Right cardiac atrium (tissue), 5 donors: Measurements from ENCODE around the gene CHRDL1. TPM values are rescaled to one million over a fixed set of nuclear protein-coding genes. Genes with fewer than 3 reads are reported as not detected.

Experiments
- ATAC-seq, 2 donors: fragments of 200-7000 bp; cut with Tn5 transposase; one replicate each; pipeline versions ENCODE4 v1.8.0 to v1.9.1; 2020; ENCODE audit warnings: moderate library complexity in 2 of 2, mild to moderate bottlenecking in 1 of 2
- DNase-seq, 3 donors: peaks; one replicate each; pipeline ENCODE4 v3.0.0-alpha.2; 2020
- H3K27ac ChIP-seq: one replicate; pipeline ENCODE4 v1.5.1; 2013; ENCODE audit warnings: mild to moderate bottlenecking, low read length, control low read depth, moderate library complexity
- H3K27me3 ChIP-seq: one replicate; pipeline ENCODE4 v1.6.1; 2013; ENCODE audit not compliant: control insufficient read depth, insufficient read depth
- H3K4me1 ChIP-seq: one replicate; pipeline ENCODE4 v1.6.1; 2013; ENCODE audit warnings: low read length; ENCODE audit not compliant: control insufficient read depth, insufficient read depth
- H3K4me3 ChIP-seq: one replicate; pipeline ENCODE4 v1.5.1; 2013; ENCODE audit warnings: low read length, control low read depth
- H3K9me3 ChIP-seq: one replicate; pipeline ENCODE4 v1.6.1; 2013; ENCODE audit warnings: low read length; ENCODE audit not compliant: control insufficient read depth
- WGBS: extraction: QIAGEN DNeasy Blood & Tissue Kit; methylation state at CpG from one replicate; pipeline ENCODE4 v1.1.7; 2013; 5-methylcytosine and 5-hydroxymethylcytosine counted together
- intact Hi-C, 4 donors: fragments of 100-400 bp; cut with DNase I; formaldehyde crosslinking; loops; one replicate each; pipeline versions ENCODE4 v1.11.0 to v1.14.0; 2022 to 2023
- polyA plus RNA-seq: library from polyadenylated mRNA; stranded (reverse); fragments of 200-250 nt; gene quantifications from one replicate; pipeline ENCODE4 v1.2.3, GENCODE V29; 2013
- total RNA-seq, 4 donors: library from RNA; stranded (reverse); fragmentation: NEBNext Ultra II Directional; extraction: Animal tissue kit (Norgen Biotek cat#: 25700); gene quantifications; one replicate each; pipeline ENCODE4 v1.2.1, GENCODE V29; 2021
- donor health status: healthy with polysubstance abuse.
- donor health status: DM: no; HTN: yes; CAD: no.
- donor health status: DM: no; HTN: no; CAD: no.
- donor health status: DM: no; HTN: yes; CAD: no; lungs with severe emphysema.
- donor health status: DM: yes; HTN: yes; CAD: no.

The CHRDL1 gene
- total and polyA plus RNA-seq, 5 donors: 7.2 to 20.8 (median 11.9) TPM

DNA sequence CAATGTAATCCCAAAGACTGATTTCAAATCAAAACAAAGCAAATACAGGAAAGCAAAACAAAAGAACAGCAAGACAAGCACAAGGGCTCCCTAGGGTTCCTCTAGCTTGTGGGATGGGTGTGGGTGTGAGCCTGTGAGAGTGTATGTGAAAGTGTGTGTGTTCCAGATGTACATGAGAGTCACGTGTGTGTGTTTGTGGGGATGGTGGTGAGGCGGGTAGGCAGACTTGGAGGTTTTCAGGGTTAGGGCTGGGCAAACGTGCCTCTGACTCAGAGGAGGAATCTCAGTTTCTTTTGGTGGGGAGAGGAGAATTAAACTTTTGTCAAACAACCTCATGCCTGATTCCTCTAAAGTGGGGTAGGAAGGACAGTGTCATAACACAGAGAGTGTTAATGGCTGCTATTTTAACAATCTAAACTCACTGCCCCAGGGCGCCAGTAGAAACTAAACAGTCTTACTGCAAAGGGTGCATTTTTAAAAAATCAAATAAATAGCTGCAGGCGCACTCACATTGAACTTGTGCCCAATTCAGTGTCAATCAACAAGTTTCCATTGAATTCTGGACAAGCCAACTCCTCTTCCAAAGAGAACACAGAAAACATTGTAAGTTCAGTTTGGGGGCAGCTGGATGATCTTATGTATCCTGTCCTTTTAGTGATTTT is 51.8 kb downstream of the CHRDL1 start:
- DNase-seq (no peak), ATAC-seq (no peak)
- 42% methylated on average over 5 of the region's 5 CpGs for WGBS
- Histone ChIP-seq H3K4me3 (no peak overlapping the region), H3K27me3 (no peaks in the 10 kb centered on the region), H3K27ac (no peak overlapping the region), H3K9me3 (no peaks in the 10 kb centered on the region), H3K4me1 (peaks cover 2% of the 10 kb centered on the region)
- intact Hi-C loops: no loop called here

DNA sequence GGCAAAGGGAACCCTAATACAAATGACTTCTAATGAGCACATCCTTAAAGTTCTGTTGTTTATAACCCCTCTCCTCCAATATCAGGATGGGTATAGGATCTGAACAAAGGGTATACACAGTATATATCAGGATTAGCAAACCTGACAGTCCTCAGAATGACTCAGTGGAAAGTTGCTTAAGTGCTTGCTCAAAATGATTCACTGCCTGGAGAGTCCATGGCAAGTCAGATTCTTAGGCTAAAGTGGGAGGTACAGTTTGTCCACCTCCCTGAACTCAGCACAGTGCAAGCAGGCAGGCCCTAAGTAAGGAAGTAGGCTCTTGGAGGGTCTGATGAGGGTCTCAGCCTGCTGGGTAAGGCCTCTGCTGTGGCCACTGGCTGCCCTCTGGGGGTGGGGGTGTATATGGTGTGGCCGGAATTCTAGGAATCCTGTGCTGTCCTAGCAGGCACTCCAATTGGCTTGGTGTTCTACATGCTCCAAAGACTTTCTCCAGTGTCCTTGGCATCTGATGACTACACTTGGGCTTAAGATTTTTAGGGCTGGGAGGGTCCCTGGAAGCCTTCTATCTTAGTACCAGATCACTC is 54.3 kb downstream of the CHRDL1 start:
- 79% methylated on average over 1 of the region's 1 CpG for WGBS
- H3K4me1 ChIP-seq: peaks cover 2% of the 10 kb centered on the region
- H3K4me3 ChIP-seq: no peak overlapping the region
- H3K27me3 ChIP-seq: no peaks in the 10 kb centered on the region
- H3K9me3 ChIP-seq: no peaks in the 10 kb centered on the region
- peak in 1 of 2 donors; percentile 55 for ATAC-seq
- no peak overlapping the region for H3K27ac ChIP-seq
- DNase-seq: no peak
- intact Hi-C loops: no loop called here

DNA sequence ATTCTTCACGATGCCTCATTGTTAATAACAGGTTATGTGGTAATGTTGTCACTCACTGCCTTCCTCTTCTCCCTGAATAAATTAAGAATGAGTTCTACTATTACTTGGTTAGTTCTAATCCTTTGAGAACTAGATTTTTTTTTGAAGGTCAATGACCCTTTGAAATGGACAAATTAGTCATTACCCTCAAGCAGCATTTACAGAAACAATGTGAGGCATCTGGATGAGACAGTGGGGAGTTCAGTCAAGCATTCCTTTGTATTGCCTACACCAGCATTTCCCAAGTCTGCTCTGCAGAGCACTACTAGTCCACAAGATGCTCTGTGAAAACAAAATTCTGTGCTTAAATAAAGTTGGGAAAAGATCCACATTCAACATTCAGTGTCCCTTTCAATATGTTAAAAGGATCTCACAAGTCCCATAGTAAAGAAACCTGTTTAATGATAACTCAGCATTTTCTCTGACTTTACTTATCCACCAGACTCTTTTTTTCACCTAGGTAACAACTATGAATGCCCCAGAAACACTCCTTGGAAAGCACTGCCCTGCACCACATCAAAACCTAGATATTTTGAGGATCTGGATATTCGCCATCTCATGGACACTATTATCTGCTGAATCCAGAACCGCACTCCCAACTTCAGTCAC is 60.6 kb downstream of the CHRDL1 start:
- H3K4me3 ChIP-seq: no peak overlapping the region
- 80% methylated on average over 3 of the region's 3 CpGs for WGBS
- intact Hi-C loops: no loop called here
- H3K9me3 ChIP-seq: no peaks in the 10 kb centered on the region
- no peaks in the 10 kb centered on the region for H3K4me1 ChIP-seq
- no peak overlapping the region for H3K27ac ChIP-seq
- ATAC-seq (no peak), DNase-seq (no peak)
- H3K27me3 ChIP-seq: no peaks in the 10 kb centered on the region

DNA sequence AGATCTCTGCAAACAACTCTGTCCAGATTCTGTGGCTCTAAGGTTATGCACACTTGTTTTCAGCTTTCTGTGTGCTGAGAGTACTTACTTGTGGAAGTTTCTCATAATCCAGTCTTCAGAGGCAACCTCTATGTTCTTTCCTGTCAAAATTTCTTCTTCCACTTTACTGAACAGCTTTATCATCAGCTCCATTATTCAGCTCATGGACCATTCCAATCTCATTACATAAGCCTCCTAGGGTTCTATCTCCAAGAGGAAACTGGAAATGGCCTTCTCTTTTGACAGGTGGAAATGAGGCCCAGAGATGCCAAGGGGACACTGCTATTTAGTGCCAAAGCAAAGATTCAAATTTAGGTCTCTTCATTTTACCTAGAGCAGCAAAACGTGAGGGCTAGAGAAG is 61.3 kb downstream of the CHRDL1 start:
- intact Hi-C loops: no loop called here
- no peaks in the 10 kb centered on the region for H3K27me3 ChIP-seq
- no peak overlapping the region for H3K4me3 ChIP-seq
- H3K4me1 ChIP-seq: no peaks in the 10 kb centered on the region
- ATAC-seq (no peak), DNase-seq (no peak)
- H3K9me3 ChIP-seq: no peaks in the 10 kb centered on the region
- H3K27ac ChIP-seq: no peak overlapping the region
- WGBS: 66% methylated on average over 1 of the region's 1 CpG

DNA sequence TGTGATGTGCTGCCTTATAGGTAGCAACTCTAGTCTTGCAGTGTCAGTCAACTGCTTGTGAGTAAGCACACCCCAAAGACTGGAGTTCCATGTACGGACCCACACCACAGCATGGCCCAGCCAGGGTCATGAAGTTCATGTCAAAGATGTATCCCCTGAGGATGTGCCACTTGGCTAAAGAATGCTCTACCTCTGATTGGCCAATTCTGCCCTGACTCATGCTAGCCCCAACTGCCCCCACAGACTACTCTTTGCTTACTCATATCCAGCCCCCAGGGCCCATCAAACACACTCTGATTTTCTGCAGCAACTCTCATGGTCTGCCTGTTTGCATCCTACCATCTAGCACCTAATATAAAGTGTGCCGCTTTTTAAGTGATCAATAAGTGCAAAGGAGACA is 62.5 kb downstream of the CHRDL1 start:
- 74% methylated on average over 2 of the region's 2 CpGs for WGBS
- Histone ChIP-seq H3K27me3 (no peaks in the 10 kb centered on the region), H3K4me3 (no peak overlapping the region), H3K27ac (no peak overlapping the region), H3K4me1 (no peaks in the 10 kb centered on the region), H3K9me3 (no peaks in the 10 kb centered on the region)
- intact Hi-C loops: no loop called here
- DNase-seq (no peak), ATAC-seq (no peak)

DNA sequence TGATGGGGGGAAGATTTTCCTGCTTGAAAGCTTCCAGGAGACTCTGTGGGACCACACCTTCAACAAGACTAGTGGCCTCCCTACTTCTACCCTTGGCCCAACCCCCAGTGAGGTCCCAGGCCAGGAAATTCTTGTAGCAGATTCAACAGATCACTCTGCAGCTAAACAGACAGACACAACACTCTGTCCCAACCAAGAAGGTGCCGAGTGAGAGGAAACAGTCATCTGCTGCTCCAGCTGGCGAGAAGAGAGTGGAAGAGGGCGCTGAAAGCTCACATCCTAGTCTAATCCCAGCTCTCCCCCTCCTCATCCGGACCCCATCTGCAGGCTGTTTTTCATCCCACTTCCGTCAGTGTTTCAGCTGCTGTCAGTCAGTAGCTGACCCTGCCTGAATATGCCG is 63.4 kb downstream of the CHRDL1 start:
- intact Hi-C loops: no loop called here
- ATAC-seq (peak; percentile 51 to 86), DNase-seq (peak; percentile 28 to 76 (median 56))
- Histone ChIP-seq H3K27ac (no peak overlapping the region), H3K4me3 (no peak overlapping the region), H3K27me3 (no peaks in the 10 kb centered on the region), H3K4me1 (no peaks in the 10 kb centered on the region), H3K9me3 (no peaks in the 10 kb centered on the region)
- 7% methylated on average over 6 of the region's 6 CpGs for WGBS

DNA sequence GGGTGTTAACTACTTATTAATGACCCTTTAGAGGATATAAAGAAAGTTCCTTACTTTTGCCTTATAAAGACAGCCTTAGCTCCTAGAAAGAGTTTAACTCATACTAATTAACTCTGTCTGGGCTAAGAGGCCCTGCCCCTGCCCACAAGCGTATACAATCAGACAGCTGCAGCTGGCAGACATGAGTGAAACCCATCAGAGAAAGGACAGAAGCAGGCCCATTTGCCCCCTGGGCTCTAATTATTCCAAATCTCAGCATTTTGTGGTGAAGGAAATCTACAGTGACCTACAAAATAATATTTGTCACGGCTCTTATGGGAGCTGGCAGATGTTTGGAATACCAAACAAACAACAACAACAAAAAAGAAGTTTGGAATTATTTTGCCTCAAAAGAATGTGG is 71.8 kb downstream of the CHRDL1 start:
- Histone ChIP-seq H3K9me3 (no peaks in the 10 kb centered on the region), H3K4me1 (no peaks in the 10 kb centered on the region), H3K4me3 (no peak overlapping the region), H3K27me3 (no peaks in the 10 kb centered on the region), H3K27ac (no peak overlapping the region)
- no peak for ATAC-seq
- intact Hi-C loops: no loop called here
- no peak for DNase-seq
- WGBS: 75% methylated on average over 2 of the region's 2 CpGs

DNA sequence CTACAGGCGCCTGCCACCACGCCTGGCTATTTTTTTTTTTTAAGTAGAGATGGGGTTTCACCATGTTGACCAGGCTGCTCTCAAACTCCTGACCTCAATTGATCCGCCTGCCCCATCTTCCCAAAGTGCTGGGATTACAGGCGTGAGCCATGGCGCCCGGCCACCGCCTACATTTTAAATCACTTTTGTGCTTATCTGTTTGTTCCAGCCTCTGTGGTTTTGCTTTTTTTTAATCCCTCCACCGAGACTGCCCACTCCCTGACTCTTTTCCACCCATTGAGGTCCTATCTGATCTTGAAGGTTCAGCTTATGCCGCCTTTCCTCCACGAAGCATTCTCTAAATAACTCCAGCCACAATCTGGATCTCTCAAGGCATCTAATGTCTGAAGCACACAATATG is 73.5 kb downstream of the CHRDL1 start:
- Histone ChIP-seq H3K4me3 (no peak overlapping the region), H3K27ac (no peak overlapping the region), H3K27me3 (no peaks in the 10 kb centered on the region), H3K9me3 (no peaks in the 10 kb centered on the region), H3K4me1 (no peaks in the 10 kb centered on the region)
- 87% methylated on average over 10 of the region's 10 CpGs for WGBS
- intact Hi-C loops: no loop called here
- no peak for ATAC-seq
- no peak for DNase-seq

DNA sequence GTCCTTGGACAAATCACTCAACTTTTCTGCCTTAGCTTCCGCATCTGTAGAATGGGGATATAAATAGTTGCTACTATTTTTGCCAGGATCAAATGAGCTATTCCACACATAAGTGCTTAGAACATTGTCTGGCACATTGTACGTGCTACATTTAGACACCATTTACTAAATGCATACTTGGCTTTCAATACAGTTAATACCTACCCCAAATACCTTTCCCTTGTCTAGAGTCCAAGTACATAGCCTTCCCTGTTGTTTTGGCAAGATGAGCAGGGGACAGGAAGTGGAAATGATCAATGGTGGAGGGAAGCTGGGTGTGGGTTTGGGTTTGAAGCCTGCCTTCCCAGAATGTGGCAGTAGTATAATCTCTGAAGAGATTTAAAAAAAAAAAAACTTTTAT is 82.0 kb downstream of the CHRDL1 start:
- Histone ChIP-seq H3K27me3 (no peaks in the 10 kb centered on the region), H3K4me1 (no peaks in the 10 kb centered on the region), H3K27ac (no peak overlapping the region), H3K9me3 (no peaks in the 10 kb centered on the region), H3K4me3 (no peak overlapping the region)
- 65% methylated on average over 2 of the region's 2 CpGs for WGBS
- DNase-seq (no peak), ATAC-seq (no peak)
- intact Hi-C loops: no loop called here

DNA sequence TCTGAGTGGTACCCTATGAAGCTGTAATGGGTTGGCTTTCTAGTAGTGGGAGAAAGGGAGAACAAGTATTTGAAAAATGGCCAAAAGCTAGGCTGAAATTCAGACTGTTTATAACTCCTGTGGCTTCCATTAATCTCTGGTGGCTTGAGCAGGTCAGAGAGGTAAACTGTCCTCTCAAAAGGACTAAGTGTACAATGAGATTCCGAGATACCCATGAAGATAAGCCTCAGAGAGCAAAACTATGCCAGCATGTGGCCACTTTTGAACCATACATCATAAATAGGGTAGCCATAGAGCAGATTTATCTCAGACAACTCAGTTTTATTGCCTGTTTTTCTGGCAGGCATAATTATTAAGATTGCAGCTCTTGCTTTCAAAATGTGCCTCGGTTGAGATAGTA is 89.2 kb downstream of the CHRDL1 start:
- 59% methylated on average over 2 of the region's 2 CpGs for WGBS
- ATAC-seq: no peak
- Histone ChIP-seq H3K4me3 (no peak overlapping the region), H3K4me1 (no peaks in the 10 kb centered on the region), H3K27ac (no peak overlapping the region), H3K9me3 (no peaks in the 10 kb centered on the region), H3K27me3 (no peaks in the 10 kb centered on the region)
- intact Hi-C loops: no loop called here
- no peak for DNase-seq

DNA sequence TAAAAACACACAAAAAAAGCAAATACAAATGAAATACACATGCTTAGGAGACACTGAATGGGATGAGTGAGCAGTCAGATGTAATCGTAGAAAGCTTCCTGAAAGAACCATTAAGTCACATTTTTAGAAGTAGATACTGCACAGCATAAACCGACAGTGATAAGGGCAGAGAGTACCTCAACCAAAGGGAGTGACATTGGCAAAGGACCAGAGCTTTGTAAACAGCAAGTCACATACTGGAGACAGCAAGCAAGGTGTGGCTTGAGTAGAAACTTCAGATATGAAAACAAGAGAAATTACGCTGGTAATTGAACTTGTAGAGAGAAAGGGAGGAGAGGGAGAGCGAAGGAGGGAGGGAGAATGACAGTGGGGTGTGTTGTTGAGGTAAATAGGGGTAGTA is 92.0 kb downstream of the CHRDL1 start:
- no peaks in the 10 kb centered on the region for H3K27me3 ChIP-seq
- WGBS: 53% methylated on average over 4 of the region's 4 CpGs

More for the DNA sequence above, 92.0 kb downstream of the CHRDL1 start:
- Histone ChIP-seq H3K9me3 (no peaks in the 10 kb centered on the region), H3K4me1 (no peaks in the 10 kb centered on the region), H3K4me3 (no peak overlapping the region), H3K27ac (no peak overlapping the region)
- intact Hi-C loops: no loop called here
- DNase-seq: no peak
- ATAC-seq: no peak
